B cell (primary cell): Measurements from ENCODE around the gene SEPTIN14. TPM values are rescaled to one million over a fixed set of nuclear protein-coding genes. Genes with fewer than 3 reads are reported as not detected.
"Not testable (repeated sequence)": the region's sequence is repeated elsewhere in the genome, so short reads cannot be mapped to it uniquely, and the experiment has no call there.

ENCODE experiments used
- ATAC-seq: fragments of 200-7000 bp; cut with Tn5 transposase; one replicate; pipeline ENCODE4 v1.10.0; 2021; ENCODE audit warnings: low read depth, mild to moderate bottlenecking, moderate number of reproducible peaks, moderate library complexity
- CTCF ChIA-PET: fragments of 350-600 bp; sonication (Branson Sonifier 250); formaldehyde crosslinking; loops from one replicate; lab custom pipeline; 2021; ENCODE audit warnings: antibody characterized with exemption, inconsistent platforms; lab: Charles Lee
- POLR2A ChIA-PET: fragments of 350-600 bp; sonication (Branson Sonifier 250); formaldehyde crosslinking; loops from one replicate; lab custom pipeline; 2021; ENCODE audit warnings: antibody characterized with exemption; lab: Charles Lee
- DNase-seq: peaks from one replicate; pipeline ENCODE4 v3.0.0; 2013
- H2AFZ ChIP-seq: 2 replicates; pipeline ENCODE4 v1.6.1; 2012; ENCODE audit warnings: mild to moderate bottlenecking, low read depth, low read length; ENCODE audit not compliant: insufficient read depth, poor library complexity, severe bottlenecking
- H3K27ac ChIP-seq, 2 donors: 1 replicate in 1 of 2; 2 replicates in 1 of 2; pipeline ENCODE4 v1.5.1; 2012 to 2013; ENCODE audit warnings: low read length in 2 of 2, mild to moderate bottlenecking in 2 of 2, moderate library complexity in 1 of 2
- H3K27me3 ChIP-seq, 4 experiments: fragments of 200-600 bp in 1 of 4; sonication (generic) in 1 of 4; replicated peaks in 1 of 4; 1 replicate in 2 of 4; 2 replicates in 2 of 4; pipeline versions ENCODE4 v1.6.1 to v1.7.0; 2013 to 2016; ENCODE audit warnings: low read length in 3 of 4, mild to moderate bottlenecking in 2 of 4, mixed read lengths in 1 of 4, moderate library complexity in 1 of 4; ENCODE audit not compliant: insufficient read depth in 4 of 4, control insufficient read depth in 3 of 4; ENCODE audit errors: control extremely low read depth in 1 of 4
- H3K36me3 ChIP-seq, 2 experiments: replicated peaks in 1 of 2; 1 replicate in 1 of 2; 2 replicates in 1 of 2; pipeline versions ENCODE4 v1.6.1 to v1.7.1; 2013; ENCODE audit warnings: low read length in 1 of 2; ENCODE audit not compliant: insufficient read depth in 2 of 2, control insufficient read depth in 1 of 2; ENCODE audit errors: control extremely low read depth in 1 of 2, extremely low read depth in 1 of 2
- H3K4me1 ChIP-seq, 2 donors: fragments of 200-600 bp in 1 of 2; sonication (generic) in 1 of 2; 1 replicate in 1 of 2; 2 replicates in 1 of 2; pipeline versions ENCODE4 v1.5.1 to v1.6.1; 2013 to 2017; ENCODE audit warnings: low read length in 2 of 2; ENCODE audit not compliant: control insufficient read depth in 2 of 2, insufficient read depth in 2 of 2
- H3K4me2 ChIP-seq: replicated peaks from 2 replicates; pipeline ENCODE3; 2012; ENCODE audit warnings: mild to moderate bottlenecking, low read depth, low read length; ENCODE audit not compliant: poor library complexity, severe bottlenecking
- H3K4me3 ChIP-seq, 5 experiments: fragments of 200-600 bp in 1 of 5; sonication (generic) in 1 of 5; 1 replicate in 3 of 5; 2 replicates in 2 of 5; pipeline versions ENCODE4 v1.5.1 to v1.7.0; 2011 to 2016; ENCODE audit warnings: low read length in 4 of 5, mild to moderate bottlenecking in 4 of 5, low read depth in 2 of 5, control low read depth in 1 of 5, moderate library complexity in 1 of 5; ENCODE audit not compliant: insufficient read depth in 1 of 5; ENCODE audit errors: control extremely low read depth in 1 of 5, extremely low read depth in 1 of 5
- H3K79me2 ChIP-seq: fragments of 200-600 bp; sonication (generic); one replicate; pipeline ENCODE4 v1.6.0; 2016; ENCODE audit warnings: low read length; ENCODE audit not compliant: control insufficient read depth, insufficient read depth
- H3K9ac ChIP-seq: fragments of 200-600 bp; sonication (generic); 2 replicates; pipeline ENCODE4 v1.6.1; 2017; ENCODE audit warnings: mild to moderate bottlenecking, low read length, moderate library complexity
- H3K9me3 ChIP-seq, 3 donors: one replicate each; pipeline versions ENCODE4 v1.6.1 to v1.7.1; 2013; ENCODE audit warnings: low read length in 2 of 3; ENCODE audit not compliant: control insufficient read depth in 2 of 3, insufficient read depth in 1 of 3; ENCODE audit errors: control extremely low read depth in 1 of 3
- H4K20me1 ChIP-seq: 2 replicates; pipeline ENCODE4 v1.6.0; 2012; ENCODE audit warnings: mild to moderate bottlenecking, low read length; ENCODE audit not compliant: insufficient read depth, control insufficient read depth, poor library complexity, severe bottlenecking
- H3K27ac Mint-ChIP-seq: one replicate; pipeline ENCODE4 v1.8.0; 2021; ENCODE audit warnings: mixed read lengths
- H3K27me3 Mint-ChIP-seq: one replicate; pipeline ENCODE4 v1.8.0; 2021; ENCODE audit warnings: mixed read lengths
- H3K4me1 Mint-ChIP-seq: one replicate; pipeline ENCODE4 v1.8.0; 2021; ENCODE audit warnings: mixed read lengths
- H3K4me3 Mint-ChIP-seq: one replicate; pipeline ENCODE4 v1.8.0; 2021; ENCODE audit warnings: mixed read lengths
- H3K9me3 Mint-ChIP-seq: one replicate; pipeline ENCODE4 v1.8.0; 2022; ENCODE audit warnings: mixed read lengths; ENCODE audit not compliant: insufficient read depth
- CTCF ChIP-seq: fragments of 200-600 bp; IDR thresholded peaks from one replicate; pipeline ENCODE4 v1.8.0; 2022; ENCODE audit warnings: antibody characterized with exemption, mild to moderate bottlenecking
- EZH2 ChIP-seq: IDR thresholded peaks from 2 replicates; pipeline ENCODE4 v1.6.1; 2012; ENCODE audit warnings: borderline replicate concordance, low read depth, mild to moderate bottlenecking, moderate library complexity, low read length; ENCODE audit not compliant: insufficient read depth, poor library complexity, severe bottlenecking
- WGBS: methylation state at CpG from one replicate; pipeline ENCODE4 v1.1.5; 2013; ENCODE audit warnings: missing lambda C conversion rate; ENCODE audit not compliant: insufficient coverage; 5-methylcytosine and 5-hydroxymethylcytosine counted together
- intact Hi-C: fragments of 100-400 bp; cut with micrococcal nuclease; formaldehyde crosslinking; loops from one replicate; pipeline ENCODE4 v1.10.0; 2022
- polyA plus RNA-seq: library from polyadenylated mRNA; depleted of rRNA; stranded (reverse); fragments of >200 nt; gene quantifications from 2 replicates; pipeline ENCODE4 v1.2.3, GENCODE V29; 2012
- total RNA-seq, 2 donors: library from RNA; stranded (reverse); fragments of 120-200 nt in 1 of 2; gene quantifications; 1 replicate in 1 of 2; 2 replicates in 1 of 2; pipeline versions ENCODE4 v1.2.3 to v1.2.4, GENCODE V29; 2013 to 2022

The SEPTIN14 gene
- total and polyA plus RNA-seq, 2 donors (not counting 1 experiment from before 2014, with no cell fraction given) = not detected

GRCh38 chr7:55893940-55894339 lies 31.4 kb upstream of the SEPTIN14 start:
- CTCF ChIA-PET = no interaction called here
- Histone ChIP-seq H3K4me1 (no peaks in the 10 kb centered on the region), H3K9ac (no peak overlapping the region), H3K79me2 (no peaks in the 10 kb centered on the region), H2AFZ (no peak overlapping the region), H3K4me3 (no peak overlapping the region), H3K9me3 (no peaks in the 10 kb centered on the region), H3K4me2 (no peak overlapping the region), H3K27me3 (no peaks in the 10 kb centered on the region), H3K36me3 (no peaks in the 10 kb centered on the region), H4K20me1 (no peaks in the 10 kb centered on the region), H3K27ac (no peak overlapping the region)
- H3K27me3 Mint-ChIP-seq = no peaks in the 10 kb centered on the region
- H3K4me1 Mint-ChIP-seq = no peaks in the 10 kb centered on the region
- no peaks in the 10 kb centered on the region for H3K9me3 Mint-ChIP-seq
- no peak overlapping the region for H3K4me3 Mint-ChIP-seq
- TF ChIP-seq EZH2 = no peak
- TF ChIP-seq CTCF = no peak
- intact Hi-C loops = no loop called here
- ATAC-seq (no peak), DNase-seq (no peak)
- POLR2A ChIA-PET = no interaction called here
- no peak overlapping the region for H3K27ac Mint-ChIP-seq

GRCh38 chr7:55888378-55888777 lies 25.8 kb upstream of the SEPTIN14 start:
- POLR2A ChIA-PET, H3K27me3 Mint-ChIP-seq, H3K79me2 ChIP-seq, H3K36me3 ChIP-seq, H4K20me1 ChIP-seq, H3K9me3 ChIP-seq, H3K9me3 Mint-ChIP-seq, ATAC-seq, H3K27me3 ChIP-seq, H3K4me1 Mint-ChIP-seq, CTCF ChIA-PET, H3K27ac ChIP-seq: not testable (repeated sequence)
- Histone ChIP-seq H3K4me1 (peaks cover 0 to 11% of the 10 kb centered on the region in 2 donors), H3K4me3 (peak overlapping the region in 1 of 5 experiments; percentile 59), H2AFZ (peak overlapping the region; percentile 74), H3K4me2 (peak overlapping the region; percentile 70), H3K9ac (peak overlapping the region; percentile 61)
- Mint-ChIP-seq H3K4me3 (peak overlapping the region; percentile 90), H3K27ac (peak overlapping the region; percentile 82)
- intact Hi-C loops = loop anchor here (5.0 kb wide), 1 partner anchor 164 kb away; the partner anchor contains the start of genes CCT6A and PSPH
- peak; percentile 16 for DNase-seq
- WGBS = 91% methylated on average over 9 of the region's 10 CpGs
